HCT116 (cell line): ENCODE measurements around the gene ATG10.

Source experiments
- CEBPB ChIP-seq: IDR thresholded peaks from 2 replicates; pipeline ENCODE4 v1.6.1; 2012; ENCODE audit warnings: low read depth
- EZH2 ChIP-seq: fragments of 200-600 bp; sonication (generic); IDR thresholded peaks from 2 replicates; pipeline ENCODE4 v1.6.1; 2017; ENCODE audit warnings: antibody characterized with exemption, mixed run types
- POLR2A ChIP-seq: IDR thresholded peaks from 2 replicates; pipeline ENCODE4 v1.7.0; 2011; ENCODE audit warnings: borderline replicate concordance; ENCODE audit not compliant: insufficient read depth, insufficient read length; ENCODE audit errors: extremely low read depth
- POLR2AphosphoS5 ChIP-seq: IDR thresholded peaks from 2 replicates; pipeline ENCODE4 v1.6.1; 2011; ENCODE audit warnings: mild to moderate bottlenecking, low read depth, low read length, moderate library complexity
- RAD21 ChIP-seq: IDR thresholded peaks from 2 replicates; pipeline ENCODE4 v1.6.1; 2012; ENCODE audit warnings: low read depth, mild to moderate bottlenecking
- SIN3A ChIP-seq: IDR thresholded peaks from 2 replicates; pipeline ENCODE4 v1.6.1; 2012; ENCODE audit warnings: low read depth
- SP1 ChIP-seq: IDR thresholded peaks from 2 replicates; pipeline ENCODE4 v1.6.1; 2012; ENCODE audit warnings: low read depth
- TF ChIP-seq, protein P1 (sequence below), 3 experiments: fragments of 200-600 bp in 1 of 3; sonication (generic) in 1 of 3; IDR thresholded peaks in 2 of 3; conservative IDR thresholded peaks in 1 of 3; 2 replicates each; pipeline ENCODE4 v1.5.1; 2012 to 2017; ENCODE audit warnings: low read depth in 2 of 3, low read length in 2 of 3, antibody characterized with exemption in 1 of 3, borderline replicate concordance in 1 of 3, control low read depth in 1 of 3, mild to moderate bottlenecking in 1 of 3, mixed read lengths in 1 of 3, mixed run types in 1 of 3, moderate library complexity in 1 of 3; ENCODE audit not compliant: insufficient read depth in 1 of 3

- TF ChIP-seq, protein P1, sequence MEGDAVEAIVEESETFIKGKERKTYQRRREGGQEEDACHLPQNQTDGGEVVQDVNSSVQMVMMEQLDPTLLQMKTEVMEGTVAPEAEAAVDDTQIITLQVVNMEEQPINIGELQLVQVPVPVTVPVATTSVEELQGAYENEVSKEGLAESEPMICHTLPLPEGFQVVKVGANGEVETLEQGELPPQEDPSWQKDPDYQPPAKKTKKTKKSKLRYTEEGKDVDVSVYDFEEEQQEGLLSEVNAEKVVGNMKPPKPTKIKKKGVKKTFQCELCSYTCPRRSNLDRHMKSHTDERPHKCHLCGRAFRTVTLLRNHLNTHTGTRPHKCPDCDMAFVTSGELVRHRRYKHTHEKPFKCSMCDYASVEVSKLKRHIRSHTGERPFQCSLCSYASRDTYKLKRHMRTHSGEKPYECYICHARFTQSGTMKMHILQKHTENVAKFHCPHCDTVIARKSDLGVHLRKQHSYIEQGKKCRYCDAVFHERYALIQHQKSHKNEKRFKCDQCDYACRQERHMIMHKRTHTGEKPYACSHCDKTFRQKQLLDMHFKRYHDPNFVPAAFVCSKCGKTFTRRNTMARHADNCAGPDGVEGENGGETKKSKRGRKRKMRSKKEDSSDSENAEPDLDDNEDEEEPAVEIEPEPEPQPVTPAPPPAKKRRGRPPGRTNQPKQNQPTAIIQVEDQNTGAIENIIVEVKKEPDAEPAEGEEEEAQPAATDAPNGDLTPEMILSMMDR (IDR thresholded peaks at IDR 0.05 in 2 of 3, conservative IDR thresholded peaks at IDR 0.05 in 1 of 3; ENCODE audit: borderline replicate concordance in 1 of 3, insufficient read depth in 1 of 3, low read depth in 2 of 3, low read length in 2 of 3) = no peak
- no peak for TF ChIP-seq CEBPB
- TF ChIP-seq SIN3A = no peak
- no peak for TF ChIP-seq SP1
- no peak for TF ChIP-seq POLR2A
- TF ChIP-seq EZH2 = no peak
- no peak for TF ChIP-seq RAD21
- no peak for TF ChIP-seq POLR2AphosphoS5
Measured at GRCh38 chr5:81969226-81969625, 2.6 kb upstream of the ATG10 start.
